K562 (cell line): ENCODE measurements around the gene ETS2. TPM values are rescaled to one million over a fixed set of nuclear protein-coding genes. Genes with fewer than 3 reads are reported as not detected.

Experiments used
- CHCHD3 ChIP-seq: fragments of 250-450 bp; sonication (Bioruptor Pico); IDR thresholded peaks from 2 replicates; pipeline ENCODE4 v2.1.2; 2022; ENCODE audit warnings: mild to moderate bottlenecking
- CTCFL ChIP-seq: IDR thresholded peaks from 2 replicates; pipeline ENCODE4 v1.6.1; 2011; ENCODE audit warnings: borderline replicate concordance, low read depth, mild to moderate bottlenecking, moderate library complexity, low read length; ENCODE audit not compliant: insufficient read depth, poor library complexity, severe bottlenecking
- E4F1 ChIP-seq: fragments of 250-450 bp; sonication (Bioruptor Pico); IDR thresholded peaks from 2 replicates; pipeline ENCODE4 v1.5.0; 2021; ENCODE audit warnings: mild to moderate bottlenecking, borderline replicate concordance
- ELK3 ChIP-seq: fragments of 450-650 bp; formaldehyde crosslinking; IDR thresholded peaks from 2 replicates; pipeline ENCODE4 v1.4.0; 2020; ENCODE audit warnings: mild to moderate bottlenecking
- HBP1 ChIP-seq: fragments of 450-650 bp; formaldehyde crosslinking; IDR thresholded peaks from 2 replicates; pipeline ENCODE4 v1.4.0; 2022; ENCODE audit warnings: missing genetic modification characterization
- MEF2A ChIP-seq: IDR thresholded peaks from 2 replicates; pipeline ENCODE4 v1.6.1; 2011; ENCODE audit warnings: low read depth, mild to moderate bottlenecking, low read length, moderate library complexity; ENCODE audit not compliant: control insufficient read depth
- NFATC3 ChIP-seq: fragments of 450-650 bp; IDR thresholded peaks from 2 replicates; pipeline ENCODE4 v1.6.1; 2017; ENCODE audit warnings: mild to moderate bottlenecking
- NR0B1 ChIP-seq: fragments of 450-650 bp; IDR thresholded peaks from one replicate; pipeline ENCODE4 v1.6.1; 2018; ENCODE audit warnings: mild to moderate bottlenecking, moderate library complexity; ENCODE audit not compliant: partially characterized antibody
- PCBP1 ChIP-seq: fragments of 200-400 bp; formaldehyde crosslinking; IDR thresholded peaks from 2 replicates; pipeline ENCODE4 v1.6.1; 2018; ENCODE audit warnings: mild to moderate bottlenecking, low read depth, low read length; ENCODE audit not compliant: poor library complexity, severe bottlenecking
- RBM39 ChIP-seq: fragments of 200-400 bp; formaldehyde crosslinking; optimal IDR thresholded peaks from 2 replicates; pipeline ENCODE3; 2018; ENCODE audit warnings: low read depth, low read length
- STAT5A ChIP-seq: IDR thresholded peaks from 2 replicates; pipeline ENCODE4 v1.6.1; 2012; ENCODE audit warnings: low read length, inconsistent platforms, borderline replicate concordance
- UBTF ChIP-seq, 2 experiments: IDR thresholded peaks; 2 replicates each; pipeline ENCODE4 v1.6.1; 2012; ENCODE audit warnings: improper control_type of control experiment in 2 of 2, low read depth in 2 of 2, low read length in 2 of 2, borderline replicate concordance in 1 of 2
- ZBTB7A ChIP-seq: IDR thresholded peaks from 2 replicates; pipeline ENCODE4 v1.6.1; 2011; ENCODE audit warnings: low read depth, mild to moderate bottlenecking, low read length, moderate library complexity, borderline replicate concordance; ENCODE audit not compliant: control insufficient read depth
- ZNF140 ChIP-seq: fragments of 250-450 bp; sonication (Bioruptor Pico); IDR thresholded peaks from 2 replicates; pipeline ENCODE4 v1.8.0; 2021; ENCODE audit warnings: moderate library complexity, mild to moderate bottlenecking, inconsistent platforms
- ZNF384 ChIP-seq: IDR thresholded peaks from 2 replicates; pipeline ENCODE4 v1.6.1; 2012; ENCODE audit warnings: low read depth, low read length, improper control_type of control experiment
- polyA plus RNA-seq, 8 experiments: library from polyadenylated mRNA; depleted of rRNA in 4 of 8; stranded (reverse) in 5 of 8; unstranded in 3 of 8; fragments of >200 nt; fragmentation: Nextera tagmentation in 2 of 8; fragmentation: Illumina TruSeq in 1 of 8; extraction: Ambion mirVana in 2 of 8; extraction: Trizol in 1 of 8; gene quantifications; 2 replicates each; pipeline versions ENCODE4 v1.2.1 to v1.2.3, GENCODE V29; 2011 to 2014; ENCODE audit warnings: inconsistent platforms in 1 of 8, missing spikeins in 1 of 8
- total RNA-seq, 7 experiments: library from RNA; depleted of rRNA in 6 of 7; stranded (reverse); fragments of >200 nt in 6 of 7; fragmentation: Illumina TruSeq in 2 of 7; extraction: Trizol in 2 of 7; gene quantifications; 2 replicates each; pipeline versions ENCODE4 v1.2.1 to v1.2.3, GENCODE V29; 2011 to 2021; ENCODE audit warnings: low replicate concordance in 1 of 7

ETS2 gene
- total and polyA plus RNA-seq, 9 of the 15 experiments (the other 6 are each of a cell fraction or from before 2014, with no cell fraction given) = 1.7 to 24.4 (median 12.2) TPM

- no peak for TF ChIP-seq E4F1 (CRISPR knock-in tag)
- TF ChIP-seq STAT5A = no peak
- no peak for TF ChIP-seq CHCHD3 (CRISPR knock-in tag)
- TF ChIP-seq ELK3 (CRISPR knock-in tag) = no peak
- peak; percentile 56; the same call in 1 of the 2 replicates for TF ChIP-seq ZBTB7A
- TF ChIP-seq NFATC3 = no peak
- TF ChIP-seq MEF2A = no peak
- TF ChIP-seq HBP1 (CRISPR knock-in tag) = peak; percentile 71
- TF ChIP-seq PCBP1 = peak; percentile 94
- no peak for TF ChIP-seq ZNF384
- TF ChIP-seq NR0B1 = no peak
- TF ChIP-seq RBM39 = no peak
- TF ChIP-seq CTCFL = no peak
- peak; percentile 96 to 98 for TF ChIP-seq UBTF (IDR thresholded peaks at IDR 0.05; ENCODE audit: borderline replicate concordance in 1 of 2, low read depth in 2 of 2, low read length in 2 of 2)
- TF ChIP-seq ZNF140 = no peak
Measured at GRCh38 chr21:38805328-38806152, at the start of gene ETS2 (continued).
